Posterior cingulate gyrus (tissue), 11 donors: ENCODE data around the gene GPR183.

Experiments used
- DNase-seq, 10 donors: peaks; one replicate each; pipeline versions ENCODE4 v3.0.0 to v3.0.0-alpha.2; 2020 to 2021; ENCODE audit warnings: mixed read lengths in 3 of 10
- intact Hi-C: fragments of 100-400 bp; cut with DNase I; formaldehyde crosslinking; loops from one replicate; pipeline ENCODE4 v1.15.1; 2023

The GPR183 gene

DNA sequence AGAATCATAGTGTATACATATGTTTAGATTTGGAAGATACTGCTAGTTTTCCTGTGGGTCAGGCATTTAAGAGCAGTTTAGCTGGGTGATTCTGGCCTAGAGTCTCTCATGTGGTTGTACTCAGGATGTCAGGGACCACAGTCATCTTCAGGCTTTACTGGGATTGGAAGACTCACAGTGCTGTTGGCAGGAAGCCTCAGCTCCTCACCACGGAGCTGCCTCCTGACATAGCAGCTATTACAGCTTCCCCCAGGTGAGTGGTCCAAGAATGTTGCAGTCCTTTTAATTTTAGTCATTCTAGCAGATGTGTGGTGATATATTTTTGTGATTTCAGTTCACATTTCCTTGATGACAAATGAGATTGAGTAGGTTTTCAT is 32.1 kb downstream of the GPR183 start:
- intact Hi-C loops = no loop called here
- no peak for DNase-seq

DNA sequence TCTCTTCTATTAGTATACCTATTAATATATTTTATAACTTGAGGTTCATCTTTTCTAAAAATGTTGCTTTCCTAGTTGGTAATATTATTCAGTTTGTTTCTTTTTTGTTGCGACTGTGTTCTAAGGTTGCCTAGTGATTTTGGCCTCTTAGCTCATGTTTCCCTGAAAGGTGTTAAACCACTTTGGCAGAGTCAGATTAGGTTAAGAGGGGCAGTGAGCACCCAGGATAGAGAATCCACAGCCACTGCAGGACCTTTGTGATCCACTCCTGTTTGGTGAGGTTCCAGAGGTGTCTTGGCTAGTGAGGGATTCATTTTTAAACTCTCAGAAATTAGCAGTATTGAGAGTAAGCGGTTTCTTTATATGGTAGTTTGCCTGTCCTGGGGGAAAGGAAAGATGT is 34.1 kb downstream of the GPR183 start:
- intact Hi-C loops = no loop called here
- no peak for DNase-seq

DNA sequence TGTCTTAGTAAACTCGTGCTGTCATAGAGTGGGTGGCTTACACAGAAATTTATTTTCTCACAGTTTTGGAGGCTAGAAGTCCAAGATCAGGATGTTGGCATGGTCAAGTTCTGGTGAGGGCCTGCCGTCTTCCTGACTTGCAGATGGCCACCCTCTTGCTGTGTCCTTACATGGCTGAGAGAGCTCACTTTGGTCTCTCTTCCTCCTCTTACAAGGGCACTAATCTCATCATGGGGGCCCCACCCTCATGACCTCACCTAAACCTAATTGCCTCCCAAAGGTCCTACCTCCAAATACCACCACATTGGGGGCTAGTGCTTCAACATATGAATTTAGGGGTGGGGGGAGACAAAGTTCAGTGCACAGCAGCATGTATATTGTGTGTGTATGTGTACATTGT is 34.7 kb downstream of the GPR183 start:
- no peak for DNase-seq
- intact Hi-C loops = no loop called here

DNA sequence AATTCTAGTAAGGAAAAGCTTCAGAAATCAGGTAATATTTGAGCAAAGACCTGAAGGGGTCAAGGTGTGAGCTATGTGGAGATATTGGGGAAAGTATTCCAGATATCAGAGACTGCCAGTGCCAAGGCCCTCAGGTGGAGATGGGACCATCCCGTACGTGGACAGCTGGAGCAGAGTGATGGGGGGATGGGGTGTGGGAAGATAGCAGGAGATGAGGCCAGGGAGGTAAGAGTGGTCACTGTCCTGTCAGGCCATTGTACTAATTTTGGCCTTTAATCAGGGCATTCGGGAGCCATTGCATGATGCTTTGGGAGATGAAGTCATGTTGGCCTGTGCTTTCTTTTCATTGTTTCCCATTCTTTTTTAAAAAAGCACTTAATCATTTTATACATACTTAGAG is 36.0 kb downstream of the GPR183 start:
- intact Hi-C loops = no loop called here
- no peak for DNase-seq

DNA sequence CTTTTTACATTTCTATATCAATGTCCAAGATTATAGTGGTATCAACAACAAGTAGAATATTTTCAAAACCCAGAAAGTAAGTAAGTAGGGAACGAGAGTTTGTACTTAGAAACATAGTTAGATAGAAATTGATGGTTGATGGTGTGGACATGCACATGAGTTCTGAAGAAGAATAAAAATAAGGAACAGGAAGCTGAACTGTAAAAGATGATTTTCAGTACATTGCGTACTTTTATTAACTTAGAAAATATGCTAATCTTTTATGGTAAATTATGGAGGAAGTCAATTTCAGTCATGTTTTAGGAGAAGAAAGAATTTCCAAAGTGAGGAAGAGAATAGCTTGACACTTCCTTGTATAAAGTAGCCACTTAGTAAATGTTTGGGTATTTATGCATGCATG is 36.7 kb downstream of the GPR183 start:
- intact Hi-C loops = loop anchor here (1.0 kb wide), 1 partner anchor 167 kb away; no protein-coding TSS in a partner anchor
- no peak for DNase-seq

DNA sequence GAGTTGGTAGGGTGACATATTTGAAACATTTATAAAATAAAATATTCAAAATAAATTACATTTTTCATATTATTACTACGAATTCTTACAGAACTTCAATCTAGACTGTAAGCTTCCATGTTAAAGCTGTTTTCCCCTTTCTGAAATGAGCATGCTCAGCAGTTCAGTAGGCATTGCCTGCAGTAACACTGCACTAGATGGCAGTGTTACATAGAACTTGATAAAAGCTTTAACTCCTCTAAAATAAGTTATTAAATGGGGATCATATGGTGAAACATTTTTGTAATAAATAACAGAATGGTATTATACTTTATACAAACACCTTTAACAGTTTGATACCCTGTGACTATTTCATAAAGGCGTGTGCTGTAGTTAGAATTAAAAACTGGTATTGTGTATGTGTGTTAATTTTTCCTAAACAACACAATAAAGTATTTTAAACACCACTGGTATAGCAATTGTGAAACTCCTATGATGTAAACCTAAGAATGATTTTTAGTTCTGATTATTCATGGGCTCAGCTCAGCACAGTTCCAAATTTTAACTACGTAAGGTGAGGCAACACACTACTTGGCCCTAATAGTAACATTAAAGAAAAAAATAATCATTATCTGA is 37.5 kb downstream of the GPR183 start:
- intact Hi-C loops = loop anchor here (1.0 to 5.0 kb wide), 2 partner anchors 67 to 168 kb away; partner anchors contain the start of gene UBAC2
- DNase-seq = no peak

DNA sequence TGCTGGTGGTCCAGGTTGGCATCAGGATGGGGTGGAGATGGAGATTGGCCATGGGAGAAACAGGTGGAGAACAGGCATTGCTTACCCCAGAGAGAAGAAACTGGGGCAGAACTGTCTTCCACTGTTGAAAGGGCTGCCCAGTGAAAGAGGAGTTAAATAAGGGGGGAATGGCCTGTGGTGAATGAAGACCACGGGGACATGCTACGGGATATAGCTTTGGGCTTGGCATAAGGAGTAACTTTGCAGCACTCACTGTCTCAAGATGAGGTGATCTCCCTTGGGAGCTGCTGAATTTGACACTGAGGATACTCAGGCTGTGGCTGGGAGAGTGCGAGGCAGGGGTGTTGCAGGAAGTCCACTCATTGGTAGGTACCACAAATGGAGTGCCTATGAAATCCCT is 38.4 kb downstream of the GPR183 start:
- intact Hi-C loops = loop anchor here (5.0 kb wide), 1 partner anchor 67 kb away; the partner anchor contains the start of gene UBAC2
- no peak for DNase-seq

DNA sequence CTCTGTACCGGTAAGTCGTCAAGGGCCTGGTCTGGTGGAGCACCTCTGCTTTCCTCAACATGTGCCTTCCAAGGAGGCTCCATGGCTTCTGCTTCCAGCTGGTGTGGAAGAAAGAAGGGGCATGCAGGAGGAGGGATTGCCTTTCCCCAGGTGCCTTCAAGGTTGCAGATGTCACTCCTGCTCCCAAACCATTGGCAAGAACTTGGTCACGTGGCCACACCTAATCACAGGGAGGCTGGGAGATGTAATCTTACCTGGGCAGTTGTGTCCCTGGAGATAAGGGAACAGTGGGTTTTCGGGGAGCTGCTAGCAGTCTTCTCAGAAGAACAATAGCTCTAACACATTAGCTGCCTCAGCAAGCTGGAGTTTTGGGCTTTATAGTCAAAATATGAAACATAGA is 39.3 kb downstream of the GPR183 start:
- intact Hi-C loops = loop anchor here (5.0 kb wide), 1 partner anchor 66 kb away; the partner anchor contains the start of gene UBAC2
- DNase-seq = no peak

DNA sequence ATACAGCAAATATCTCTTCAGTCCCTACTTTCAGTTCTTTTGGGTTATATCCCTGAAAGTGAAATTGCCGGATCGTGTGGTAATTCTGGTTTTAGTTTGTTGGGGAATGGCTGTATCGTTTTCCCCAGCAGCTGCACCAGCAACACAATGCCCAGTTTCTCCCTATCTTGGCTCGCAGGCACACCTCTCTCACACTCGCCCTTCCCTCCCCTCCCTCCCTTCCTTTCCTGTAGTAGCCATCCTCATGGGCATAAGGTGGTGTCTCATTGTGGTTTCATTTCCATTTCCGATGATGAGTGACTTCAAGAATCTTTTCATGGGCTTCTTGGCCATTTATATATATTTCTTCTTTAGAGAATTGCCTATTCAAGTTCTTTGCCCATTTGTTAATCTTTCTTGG is 40.4 kb downstream of the GPR183 start:
- intact Hi-C loops = loop anchor here (1.0 to 5.0 kb wide), 2 partner anchors 65 to 91 kb away; partner anchors contain the start of gene UBAC2
- no peak for DNase-seq

DNA sequence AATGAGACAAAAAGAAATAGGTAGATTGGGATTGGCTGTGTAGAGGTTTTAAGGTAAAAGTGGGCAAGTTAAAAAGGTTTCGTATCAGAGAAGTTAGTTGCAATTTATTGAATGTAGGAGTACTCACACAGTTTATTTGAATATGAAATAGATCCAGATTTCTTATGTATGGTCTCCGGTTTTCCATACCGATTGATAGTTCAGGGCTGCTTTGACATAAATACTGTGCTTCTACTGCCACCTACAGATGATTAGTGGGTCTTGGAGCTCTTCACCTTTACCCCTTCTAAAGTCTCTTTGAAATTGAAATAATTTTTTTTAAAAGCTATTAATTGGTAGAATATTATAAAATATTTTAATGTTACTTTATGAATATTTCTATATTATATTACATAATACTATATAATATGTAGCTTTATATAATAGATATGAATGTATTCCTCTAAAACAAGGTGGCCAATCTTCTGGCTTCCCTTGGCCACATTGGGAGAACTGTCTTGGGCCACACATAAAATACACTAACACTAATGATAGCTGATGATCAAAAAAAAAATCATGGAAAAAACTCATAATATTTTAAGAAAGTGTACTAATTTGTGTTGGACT is 41.3 kb downstream of the GPR183 start:
- intact Hi-C loops = loop anchor here (1.0 to 5.0 kb wide), 2 partner anchors 64 to 90 kb away; partner anchors contain the start of gene UBAC2
- DNase-seq = no peak

DNA sequence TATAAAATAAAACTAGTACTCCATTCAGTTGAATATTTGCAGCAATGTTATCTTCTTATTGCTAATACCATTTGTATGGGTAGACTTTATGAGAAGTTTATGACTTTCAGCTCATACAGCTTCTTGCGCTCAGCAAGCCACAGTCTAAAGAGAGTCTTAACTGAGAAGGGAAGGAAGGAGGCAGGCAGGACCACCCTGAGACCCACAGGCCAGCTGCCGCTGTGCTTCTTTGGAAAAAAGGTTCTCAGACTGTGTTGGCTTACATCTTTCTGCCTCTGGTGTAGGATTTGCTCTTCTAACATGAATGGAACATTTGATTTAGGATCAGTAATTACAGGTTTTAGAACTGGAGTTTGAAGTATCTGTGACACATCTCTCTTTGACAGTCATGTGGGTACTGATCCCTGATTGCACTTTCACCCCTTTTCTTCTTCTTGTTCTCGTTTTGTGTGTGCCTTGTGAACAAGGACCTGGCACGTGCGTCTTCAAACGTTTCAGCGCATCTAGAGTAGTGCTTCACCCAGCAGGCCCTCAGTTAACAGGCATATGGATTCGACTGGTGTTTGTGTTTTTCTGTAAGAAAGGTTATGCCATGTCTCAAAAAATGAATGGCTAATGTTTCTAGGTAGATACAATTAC is 41.9 kb downstream of the GPR183 start:
- intact Hi-C loops = loop anchor here (5.0 kb wide), 1 partner anchor 63 kb away; the partner anchor contains the start of gene UBAC2
- DNase-seq = no peak

DNA sequence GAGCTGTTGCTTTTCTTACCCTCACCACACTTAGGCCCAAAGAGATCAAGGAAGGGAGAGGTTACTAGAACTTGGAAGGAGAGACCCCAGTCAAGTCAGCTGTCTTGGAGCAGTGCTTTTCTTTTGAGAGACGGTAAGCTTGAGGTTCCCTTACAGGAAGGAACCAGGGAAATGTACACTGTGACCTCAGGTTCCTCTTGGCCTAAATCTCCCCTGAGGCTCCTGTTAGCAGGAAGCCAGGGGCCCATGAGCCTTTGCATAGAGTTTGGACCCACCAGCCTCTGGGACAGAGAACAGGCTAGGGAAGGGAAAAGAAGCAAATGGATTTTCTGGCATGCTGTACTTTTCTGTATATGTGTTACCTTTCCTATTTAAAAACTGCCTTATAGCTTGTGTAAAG is 43.1 kb downstream of the GPR183 start:
- no peak for DNase-seq
- intact Hi-C loops = no loop called here

DNA sequence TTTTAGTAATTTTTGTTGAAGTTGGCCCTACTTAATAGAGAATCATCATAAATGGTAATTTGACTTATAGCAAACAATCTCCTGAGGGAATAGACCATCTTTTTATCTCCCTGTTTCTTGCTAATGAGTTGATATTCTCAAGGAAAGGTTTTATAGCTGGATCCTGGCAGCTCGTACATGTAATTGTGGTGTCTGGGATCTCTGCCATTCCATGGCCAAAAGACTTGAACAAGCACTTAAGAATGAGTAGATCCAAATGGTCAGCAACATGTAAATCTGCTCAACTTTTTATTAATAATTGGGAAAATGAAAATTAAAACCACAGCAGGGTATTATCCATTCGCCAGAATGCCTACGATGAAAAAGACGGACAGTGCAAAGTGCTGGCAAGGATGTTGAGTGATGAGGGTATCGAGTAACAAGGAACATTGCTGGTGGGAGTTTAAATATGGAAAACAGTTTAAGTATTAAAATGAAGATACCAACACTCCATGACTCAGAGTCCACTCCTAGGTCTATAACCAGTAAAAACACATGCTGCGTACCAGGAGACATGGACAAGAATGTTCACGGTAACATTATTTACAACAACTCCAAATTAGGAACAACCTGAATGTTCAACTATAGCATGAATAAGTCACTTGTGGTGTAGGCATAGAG is 43.9 kb downstream of the GPR183 start:
- no peak for DNase-seq

DNA sequence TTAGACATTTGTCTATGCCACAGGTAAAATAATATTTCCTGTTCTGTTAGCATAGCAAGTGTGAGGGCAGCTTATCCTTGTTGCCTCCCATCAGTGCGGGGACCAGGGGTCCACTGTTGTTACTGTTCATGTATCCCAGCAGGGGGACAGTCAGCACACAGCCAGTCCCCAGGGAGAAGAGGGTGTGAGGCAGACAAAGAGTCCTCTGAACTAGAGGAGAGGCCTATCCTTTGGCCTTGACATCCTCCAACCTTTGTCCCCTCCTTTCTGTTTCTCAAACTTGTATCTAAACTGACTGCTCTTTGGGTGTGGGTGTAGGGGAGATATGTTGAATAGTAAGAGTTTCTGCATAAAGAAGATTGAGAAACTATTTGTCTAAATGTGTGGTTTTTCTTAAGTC is 46.1 kb downstream of the GPR183 start:
- intact Hi-C loops = no loop called here
- no peak for DNase-seq

More for the DNA sequence above, 43.9 kb downstream of the GPR183 start:
- intact Hi-C loops = no loop called here

DNA sequence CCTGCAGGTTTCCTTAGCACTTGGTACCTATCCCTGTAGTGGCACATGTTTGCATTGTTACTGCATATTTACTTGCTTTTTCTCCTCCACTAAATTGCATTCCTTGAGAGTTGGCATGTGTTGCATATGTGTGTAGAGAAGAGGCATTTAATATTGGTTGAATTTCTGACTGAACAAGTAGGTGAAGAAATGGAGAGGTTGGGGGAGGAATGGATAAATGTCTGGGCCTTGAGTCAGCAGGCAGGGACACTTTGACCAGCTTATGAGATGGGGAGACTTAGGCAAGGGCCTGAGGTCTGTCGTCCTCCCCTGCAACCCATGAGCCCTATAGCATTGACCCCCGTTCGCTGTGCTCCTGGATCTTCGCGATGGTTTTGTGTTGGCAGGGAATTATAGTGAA is 47.0 kb downstream of the GPR183 start:
- no peak for DNase-seq
- intact Hi-C loops = no loop called here

DNA sequence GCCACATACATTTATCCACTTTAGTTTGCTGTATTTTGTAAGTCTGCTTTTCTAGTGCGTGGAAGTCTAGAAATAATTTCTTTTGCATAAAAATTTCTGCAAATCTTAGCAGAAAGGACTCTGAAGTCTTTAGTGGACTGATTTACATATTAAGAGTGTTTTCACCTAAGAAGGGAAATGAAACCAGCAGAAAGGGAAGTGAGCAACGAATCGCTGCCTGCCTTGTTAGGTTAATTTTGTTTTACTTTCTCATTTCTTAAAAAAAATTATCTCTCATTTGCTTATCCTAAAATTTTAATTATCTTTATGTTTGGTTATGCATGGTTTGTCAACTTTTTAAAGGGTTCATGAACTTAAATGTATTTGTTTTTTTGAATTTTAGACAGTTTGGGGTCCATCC is 48.3 kb downstream of the GPR183 start:
- DNase-seq = no peak
- intact Hi-C loops = no loop called here

DNA sequence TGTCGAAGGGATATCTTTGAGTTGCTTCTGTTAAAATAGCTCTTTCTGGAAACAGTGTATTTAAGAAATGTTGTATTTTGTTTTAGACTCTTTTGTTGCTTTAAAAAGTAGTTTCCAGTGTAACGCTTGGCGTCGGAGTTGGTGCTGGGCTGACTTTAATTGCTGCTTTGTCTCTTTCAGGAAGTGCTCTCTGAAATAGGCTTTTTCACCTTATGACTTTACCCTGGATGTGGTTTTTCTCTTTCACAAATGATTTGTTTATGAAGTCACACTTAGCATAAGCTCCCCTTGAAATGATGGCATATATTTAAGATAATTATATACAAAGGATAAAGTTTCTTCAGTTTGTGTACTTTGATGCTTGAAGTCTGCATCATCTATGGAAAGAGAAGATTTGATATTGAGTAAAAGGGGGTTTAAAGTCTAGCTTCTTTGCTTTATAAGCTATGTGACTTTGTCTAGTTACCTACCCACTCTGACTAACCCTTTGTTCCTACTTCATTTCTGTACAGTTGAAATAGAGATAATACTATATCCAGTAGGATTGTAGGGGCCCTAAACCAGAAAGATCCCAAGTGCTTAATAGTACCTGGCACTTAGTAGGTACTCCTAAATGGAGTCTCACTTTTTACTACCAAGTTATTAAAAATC is 48.9 kb downstream of the GPR183 start, which contains the start of gene GPR18:
TSS of gene GPR18 (minus strand) at position 170 of the 651 bp plus-strand sequence. CDS start 2,507 bp downstream, outside the sequence.
- intact Hi-C loops = no loop called here
- no peak for DNase-seq

DNA sequence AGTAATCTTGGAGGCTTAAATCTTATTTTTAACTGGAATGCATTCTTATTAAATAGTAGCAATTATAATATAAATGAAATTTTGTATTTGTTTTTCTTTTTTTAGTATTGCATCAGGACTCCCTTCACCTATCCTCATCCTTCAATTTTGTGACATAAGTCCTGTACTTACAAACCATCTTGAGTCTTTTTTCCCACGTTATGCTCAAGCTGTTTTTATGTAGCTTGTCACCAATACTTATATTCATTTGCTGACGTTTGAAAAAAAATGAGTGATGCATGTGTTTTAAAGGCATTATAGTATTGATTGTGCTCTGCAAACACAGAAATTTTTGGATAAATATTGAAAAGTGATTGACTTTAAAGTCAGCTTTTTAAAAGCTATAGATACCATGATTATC is 49.9 kb downstream of the GPR183 start:
- no peak for DNase-seq
- intact Hi-C loops = no loop called here

DNA sequence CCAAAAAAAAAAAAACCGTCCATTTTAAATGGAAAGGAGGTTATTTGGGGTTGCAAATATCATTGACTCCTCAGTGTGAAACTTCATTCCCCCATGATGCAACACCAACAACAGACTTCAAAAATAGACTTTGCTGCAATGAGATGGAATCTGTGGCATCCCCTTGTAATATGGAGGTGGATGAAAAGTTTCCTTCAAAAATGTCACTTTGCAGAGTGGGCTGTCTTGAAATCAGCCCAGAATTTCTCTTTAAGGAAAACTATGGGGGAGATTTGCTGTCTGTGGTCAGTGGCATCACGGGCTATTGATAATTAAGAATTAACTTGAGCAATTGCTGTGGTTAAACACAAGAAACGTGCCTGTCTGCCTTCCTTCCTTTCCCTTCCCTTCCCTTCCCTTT is 50.5 kb downstream of the GPR183 start:
- intact Hi-C loops = no loop called here
- DNase-seq = no peak

DNA sequence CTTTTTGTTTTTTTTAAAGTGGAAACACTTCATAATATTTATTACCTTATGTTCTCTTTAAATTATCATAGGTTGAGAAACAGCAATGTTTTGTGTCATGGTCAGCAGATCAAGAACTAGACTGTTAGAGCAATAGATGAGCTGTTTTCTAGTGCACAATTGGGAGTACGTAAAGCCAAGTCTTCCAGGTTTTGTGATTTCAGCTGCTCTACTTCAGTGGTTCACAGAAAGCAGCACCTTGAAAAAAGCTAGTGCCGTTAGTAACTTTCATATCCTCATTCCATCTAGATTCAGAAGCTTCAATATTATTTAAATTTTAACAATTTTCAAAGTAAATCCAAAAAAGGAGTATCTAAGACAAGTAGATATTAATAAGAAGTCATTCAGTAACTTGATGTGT is 50.9 kb downstream of the GPR183 start:
- DNase-seq = no peak
- intact Hi-C loops = no loop called here

DNA sequence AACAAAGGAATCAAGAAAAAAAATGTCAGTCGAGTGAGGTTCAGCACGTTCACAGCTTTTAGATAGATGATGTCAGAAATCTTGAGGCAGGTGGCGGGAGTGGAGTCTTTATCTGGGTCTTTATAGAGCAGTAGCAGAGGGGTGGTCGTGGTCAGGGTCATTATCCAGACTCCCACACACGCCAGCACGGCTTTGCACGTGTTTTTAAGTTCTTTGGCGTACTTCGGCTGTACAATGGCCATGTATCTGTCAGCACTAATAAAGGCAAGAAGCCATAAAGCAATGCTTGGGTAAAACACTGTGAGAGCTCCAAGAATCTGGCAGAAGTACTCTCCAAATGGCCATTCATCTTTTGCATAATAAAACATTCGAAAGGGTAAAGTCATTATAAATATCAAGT is 51.9 kb downstream of the GPR183 start:
- no peak for DNase-seq
- intact Hi-C loops = no loop called here
